Measurements from ENCODE around the gene ANLN. TPM values are rescaled to one million over a fixed set of nuclear protein-coding genes. Genes with fewer than 3 reads are reported as not detected.

Gene ANLN
- total and polyA plus RNA-seq, 2 donors (not counting 3 experiments of a cell fraction or from before 2014, with no cell fraction given): 28.5 to 119 TPM

- Histone ChIP-seq H3K27me3 (ENCODE audit: control insufficient read depth in 2 of 2, insufficient read depth in 2 of 2, low read length in 2 of 2) (peaks cover 13 to 23% of the 10 kb centered on the region in 2 experiments), H3K4me2 (ENCODE audit: insufficient read depth, low read length) (peak overlapping the region; percentile 88), H3K4me3 (replicated peaks in 1 of 3; ENCODE audit: insufficient read depth in 1 of 3, low read depth in 1 of 3, low read length in 3 of 3) (peak overlapping the region; percentile 47 to 76 (median 68)), H4K20me1 (replicated peaks; ENCODE audit: control insufficient read depth, extremely low read depth, insufficient read depth, low read length) (no peaks in the 10 kb centered on the region), H3K4me1 (ENCODE audit: control insufficient read depth, extremely low read depth, insufficient read depth, low read length) (no peaks in the 10 kb centered on the region), H3K27ac (ENCODE audit: insufficient read depth, low read depth, low read length) (no peak overlapping the region), H3K79me2 (ENCODE audit: control insufficient read depth, insufficient read depth, low read length) (no peaks in the 10 kb centered on the region), H3K9me1 (replicated peaks; ENCODE audit: control insufficient read depth, extremely low read depth, insufficient read depth, low read length) (no peaks in the 10 kb centered on the region), H2AFZ (ENCODE audit: low read depth, low read length) (peak overlapping the region; percentile 98), H3K36me3 (ENCODE audit: control insufficient read depth in 2 of 2, extremely low read depth in 1 of 2, insufficient read depth in 2 of 2, low read length in 2 of 2) (no peaks in the 10 kb centered on the region), H3K9ac (replicated peaks; ENCODE audit: extremely low read depth, insufficient read depth, low read length) (peak overlapping the region; percentile 28), H3K9me3 (replicated peaks; ENCODE audit: control insufficient read depth, insufficient read depth, low read length) (no peaks in the 10 kb centered on the region)
- DNase-seq (ENCODE audit: low read depth, low spot score) (peak; percentile 90), FAIRE-seq (peak; percentile 85)
- ChIA-PET CTCF (interaction anchor here (0.6 to 3.1 kb wide), 10 partner anchors 9 to 74 kb away, joined by 3 to 26 read pairs (median 4); partner anchors contain the start of gene ANLN), POLR2A (no interaction called here)
- dilution Hi-C loops (cut with MboI; ENCODE audit: extremely low pct_ligation_motif_present, low sequenced_read_pairs): no loop called here
- BruUV-seq (replicated peaks): no TSS peak
- no peak for TF ChIP-seq POLR2A (IDR thresholded peaks at IDR 0.05; ENCODE audit: low read depth, low read length)
- TF ChIP-seq GATA2 (IDR thresholded peaks at IDR 0.05; ENCODE audit: insufficient read depth, insufficient read length, low read depth, low read length): no peak
- peak; percentile 32 for TF ChIP-seq POLR2AphosphoS5 (IDR thresholded peaks at IDR 0.05; ENCODE audit: insufficient read depth, low read depth, low read length)
- no peak for TF ChIP-seq MAX (IDR thresholded peaks at IDR 0.05; ENCODE audit: insufficient read depth, insufficient read length)
- no peak for TF ChIP-seq FOS (IDR thresholded peaks at IDR 0.05; ENCODE audit: borderline replicate concordance, insufficient read depth, low read length)
- TF ChIP-seq JUN (IDR thresholded peaks at IDR 0.05; ENCODE audit: borderline replicate concordance, insufficient read depth, insufficient read length, low read depth): no peak
- TF ChIP-seq EZH2 (IDR thresholded peaks at IDR 0.05; ENCODE audit: borderline replicate concordance, low read depth, low read length, severe bottlenecking): peak; percentile 39
- TF ChIP-seq MYC (IDR thresholded peaks at IDR 0.05; ENCODE audit: low read depth, low read length): no peak
- peak; percentile 92 to 94 for TF ChIP-seq CTCF (IDR thresholded peaks at IDR 0.05; ENCODE audit: extremely low read depth in 1 of 2, insufficient read depth in 1 of 2, low read depth in 1 of 2, low read length in 2 of 2)
- intact Hi-C loops (cut with micrococcal nuclease): loop anchor here (1.0 kb wide), 1 partner anchor 22 kb away; the partner anchor contains the start of gene ANLN
These were observed 22.7 kb upstream of the ANLN start for GRCh38 chr7:36366718-36367560.

Data from endothelial cell of umbilical vein (primary cell).